Measurements from ENCODE around the gene ATP5F1B.

Gene ATP5F1B

DNA sequence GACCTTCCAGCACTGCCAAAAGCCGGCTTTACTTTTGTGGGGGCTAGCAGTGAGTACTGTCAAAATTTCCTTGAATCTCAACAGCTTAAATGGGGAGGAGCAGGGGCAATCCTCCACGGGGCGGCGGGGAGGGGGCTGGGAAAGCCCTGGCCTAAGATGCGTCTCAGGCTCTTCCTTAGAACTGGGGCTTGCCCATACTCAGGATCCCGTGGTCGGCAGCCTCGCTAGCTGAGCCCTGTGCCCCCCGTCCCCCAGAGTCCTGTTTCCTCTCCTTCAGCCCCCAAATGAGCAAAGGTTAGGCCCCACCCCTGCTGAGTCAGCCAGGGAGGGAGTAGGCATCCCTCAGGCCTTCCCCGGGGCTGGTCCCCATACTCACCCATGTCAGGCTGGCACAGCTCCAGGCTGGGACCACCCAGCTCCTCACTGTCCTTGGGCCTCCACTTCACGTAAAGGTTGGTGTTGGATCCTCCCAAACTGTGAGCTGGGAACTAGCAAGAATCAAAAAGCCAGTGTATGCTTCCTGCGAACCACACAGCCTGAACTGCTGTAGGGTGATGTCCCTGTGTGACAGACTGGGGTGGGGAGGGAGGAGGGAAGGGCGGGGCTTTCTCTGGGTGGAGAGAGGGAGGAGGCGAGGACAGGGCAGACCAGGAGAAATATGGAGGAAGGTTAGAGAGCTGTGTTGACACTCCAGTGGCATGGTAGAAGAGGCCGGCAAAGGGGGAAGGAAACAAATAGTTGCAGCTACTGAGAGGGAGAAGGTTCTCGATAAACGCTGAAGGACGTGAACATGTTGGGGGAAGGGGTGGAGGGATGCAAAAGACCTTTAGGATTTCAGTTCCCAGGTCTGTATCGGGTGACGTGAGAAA, 9.7 kb downstream of the ATP5F1B start:
- DNase-seq = peak; percentile 93
- Mint-ChIP-seq H3K27ac (peak overlapping the region; percentile 97), H3K27me3 (no peaks in the 10 kb centered on the region), H3K9me3 (no peaks in the 10 kb centered on the region), H3K36me3 (peaks cover 42% of the 10 kb centered on the region), H3K4me1 (peaks cover 75% of the 10 kb centered on the region), H3K4me3 (peak overlapping the region; percentile 99)
- CTCF ChIA-PET = interaction anchor here (0.8 to 4.2 kb wide), 28 partner anchors 8 to 365 kb away, joined by 3 to 34 read pairs (median 6); partner anchors contain the start of genes ATP5F1B, NACA, PTGES3 and RBMS2

DNA sequence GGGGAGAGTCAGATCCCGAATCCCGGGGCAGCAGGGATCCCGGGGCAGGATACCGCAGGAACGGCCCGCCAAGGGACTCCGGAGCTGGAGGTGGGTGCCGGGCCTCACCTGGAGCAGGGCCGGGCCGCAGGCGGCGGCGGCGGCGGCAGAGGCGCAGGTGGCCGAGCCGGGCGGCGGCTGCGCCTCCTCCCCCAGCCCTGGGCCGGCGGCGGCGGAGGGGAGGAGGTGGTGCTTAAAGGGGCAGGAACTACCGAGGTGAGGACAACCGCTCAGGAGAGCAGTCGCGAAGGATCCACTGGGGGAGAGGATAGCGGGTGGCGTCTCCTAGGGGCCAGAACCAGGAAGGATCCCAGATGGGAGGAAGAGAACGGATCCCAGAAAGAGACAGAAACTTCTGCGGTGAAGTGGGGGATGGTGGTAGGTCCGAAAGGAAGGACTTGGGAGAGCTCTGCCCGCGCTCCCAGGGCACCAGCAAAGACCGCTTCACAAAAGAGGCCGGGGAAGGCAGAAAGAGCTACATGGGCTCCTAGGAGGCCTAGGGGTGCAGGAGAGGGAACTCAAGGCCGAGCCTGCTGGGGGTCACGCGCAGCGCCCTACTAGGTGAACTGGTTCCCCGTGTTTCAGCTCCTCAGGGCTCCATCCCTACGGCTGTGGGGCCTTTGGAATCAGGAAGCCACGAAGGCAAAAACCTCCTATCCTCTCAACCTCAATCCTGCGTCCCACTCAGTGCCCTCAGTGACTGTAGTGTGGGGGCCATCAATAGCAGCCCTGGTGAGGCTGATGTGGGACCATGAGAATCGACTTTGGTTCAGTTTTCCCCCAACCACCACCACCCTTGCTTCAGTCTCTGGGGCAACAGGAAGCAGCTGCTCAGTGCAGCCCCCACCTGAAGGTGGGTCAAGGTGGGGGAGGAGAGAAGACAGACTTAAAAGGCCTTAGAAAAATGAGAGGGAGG, 10.7 kb downstream of the ATP5F1B start:
- DNase-seq = peak; percentile 82
- H3K4me3 Mint-ChIP-seq = peak overlapping the region; percentile 99
- peak overlapping the region; percentile 97 for H3K27ac Mint-ChIP-seq
- CTCF ChIA-PET = interaction anchor here (0.8 to 4.2 kb wide), 12 partner anchors 9 to 121 kb away, joined by 3 to 34 read pairs (median 8); partner anchors contain the start of genes ATP5F1B and NACA
- H3K4me1 Mint-ChIP-seq = peaks cover 80% of the 10 kb centered on the region
- H3K9me3 Mint-ChIP-seq = no peaks in the 10 kb centered on the region
- no peaks in the 10 kb centered on the region for H3K27me3 Mint-ChIP-seq
- H3K36me3 Mint-ChIP-seq = peaks cover 40% of the 10 kb centered on the region

DNA sequence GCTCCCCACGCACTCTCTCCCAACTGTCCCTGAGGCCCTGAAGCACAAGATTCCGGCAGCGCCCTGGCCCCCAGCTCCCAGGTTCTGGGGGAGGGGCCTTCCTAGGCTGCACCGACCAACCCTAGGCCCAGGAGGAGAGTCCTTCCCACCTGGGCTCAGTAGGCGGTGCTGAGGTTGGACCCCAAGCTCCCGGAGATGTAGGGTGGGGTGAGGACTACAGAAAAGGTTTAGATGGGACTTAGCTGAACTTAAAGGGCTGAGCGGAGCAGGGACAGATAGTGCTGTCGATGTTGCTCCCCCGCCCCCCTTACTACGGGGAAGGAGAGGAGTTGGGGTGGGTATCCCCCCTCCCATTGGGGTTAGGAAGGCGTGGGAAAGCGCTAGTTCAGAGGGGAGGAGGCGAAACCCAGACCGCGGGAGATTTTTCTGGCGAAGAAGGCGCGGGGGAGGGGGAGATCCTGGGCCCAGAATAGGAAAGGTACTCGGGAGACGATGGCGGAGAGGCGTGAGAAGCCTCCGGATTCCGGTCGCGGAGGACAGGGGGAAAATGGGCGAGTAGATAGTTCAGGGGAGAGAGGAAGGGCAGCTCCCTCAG, 11.4 kb downstream of the ATP5F1B start:
- CTCF ChIA-PET = interaction anchor here (1.3 to 4.2 kb wide), 5 partner anchors 12 to 121 kb away, joined by 3 to 34 read pairs (median 5); no protein-coding TSS in a partner anchor
- peak; percentile 49 for DNase-seq
- H3K36me3 Mint-ChIP-seq = peaks cover 36% of the 10 kb centered on the region

DNA sequence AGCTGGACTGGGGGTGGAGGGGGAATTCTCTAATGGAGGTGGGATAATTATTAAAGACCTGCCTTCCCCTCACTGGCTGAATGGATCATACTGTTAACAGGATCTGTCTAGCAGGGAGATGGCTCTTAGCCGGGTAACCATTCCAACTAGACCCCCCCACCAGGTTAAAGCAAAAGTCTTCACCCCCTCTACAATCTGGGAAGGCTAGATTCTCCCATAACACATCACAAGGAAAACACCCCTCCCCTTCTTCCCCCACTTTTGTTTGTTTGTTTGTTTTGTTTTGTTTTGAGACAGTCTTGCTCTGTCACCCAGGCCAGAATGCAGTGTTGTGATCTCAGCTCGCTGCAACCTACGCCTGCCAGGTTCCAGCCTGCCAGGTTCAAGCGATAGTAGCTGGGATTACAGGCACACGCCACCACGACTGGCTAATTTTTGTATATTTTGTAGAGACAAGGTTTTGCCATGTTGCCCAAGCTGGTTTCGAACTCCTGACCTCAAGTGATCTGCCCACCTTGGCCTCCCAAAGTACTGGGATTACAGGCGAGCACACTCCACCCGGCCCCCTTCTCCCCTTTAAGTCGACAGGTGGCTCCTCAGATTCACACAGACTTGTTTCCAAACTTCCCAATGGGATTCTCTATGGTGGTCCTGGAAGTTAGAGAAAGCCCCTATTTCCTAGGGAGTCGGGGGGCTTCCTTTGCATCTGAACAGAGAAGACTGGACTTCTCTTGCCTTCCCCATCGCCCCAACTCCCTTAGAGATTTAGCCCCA, 12.1 kb downstream of the ATP5F1B start:
- H3K36me3 Mint-ChIP-seq = peaks cover 37% of the 10 kb centered on the region
- H3K4me3 Mint-ChIP-seq = peak overlapping the region; percentile 99
- CTCF ChIA-PET = interaction anchor here (0.6 to 4.2 kb wide), 7 partner anchors 11 to 448 kb away, joined by 3 to 34 read pairs (median 3); partner anchors contain the start of gene ATP5F1B
- peak overlapping the region; percentile 91 for H3K27ac Mint-ChIP-seq
- no peak for DNase-seq
- no peaks in the 10 kb centered on the region for H3K9me3 Mint-ChIP-seq
- H3K27me3 Mint-ChIP-seq = no peaks in the 10 kb centered on the region
- H3K4me1 Mint-ChIP-seq = peaks cover 74% of the 10 kb centered on the region

More for the DNA sequence above, 11.4 kb downstream of the ATP5F1B start:
- Mint-ChIP-seq H3K9me3 (no peaks in the 10 kb centered on the region), H3K4me3 (peak overlapping the region; percentile 99), H3K27ac (peak overlapping the region; percentile 91), H3K27me3 (no peaks in the 10 kb centered on the region), H3K4me1 (peaks cover 75% of the 10 kb centered on the region)

DNA sequence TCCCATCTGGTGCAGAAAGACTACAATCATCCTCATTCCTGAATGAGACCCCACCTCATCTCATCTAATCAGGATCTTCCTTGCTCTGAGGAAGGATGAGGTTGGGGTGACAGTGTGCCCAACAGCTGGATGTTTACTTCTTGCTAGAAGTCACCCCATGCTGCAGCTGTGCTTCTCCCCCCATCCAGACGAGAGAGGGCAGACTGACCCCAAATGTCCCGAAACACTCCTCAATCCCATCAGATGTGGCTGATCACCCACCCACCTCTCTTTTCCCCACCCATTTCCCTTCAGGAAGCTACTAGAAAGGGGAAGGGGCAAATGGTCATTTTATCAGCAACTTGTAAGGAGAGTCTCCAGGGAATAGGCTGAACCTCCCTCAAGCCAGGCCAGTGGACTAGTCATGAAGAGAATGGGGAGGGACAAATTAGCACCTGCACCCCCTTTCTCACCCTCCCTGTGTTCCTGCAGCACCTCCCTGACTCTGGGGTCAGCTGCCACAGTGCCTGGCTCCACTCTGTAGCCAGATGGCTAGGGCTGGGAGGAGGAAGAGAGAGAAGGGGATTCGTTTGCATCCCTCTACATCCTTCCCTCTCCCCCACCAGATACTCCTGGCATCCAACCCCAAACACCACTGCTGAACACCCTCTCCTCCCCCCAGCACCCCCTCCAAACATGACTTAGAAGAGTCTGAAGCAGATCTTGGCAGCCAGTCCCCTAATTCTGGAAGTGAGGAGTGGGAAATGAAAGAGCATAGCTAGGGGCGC, 12.9 kb downstream of the ATP5F1B start:
- Mint-ChIP-seq H3K27me3 (no peaks in the 10 kb centered on the region), H3K4me1 (peaks cover 75% of the 10 kb centered on the region), H3K9me3 (no peaks in the 10 kb centered on the region), H3K27ac (peak overlapping the region; percentile 72), H3K36me3 (peaks cover 35% of the 10 kb centered on the region), H3K4me3 (peak overlapping the region; percentile 99)
- CTCF ChIA-PET = interaction anchor here (0.6 to 4.2 kb wide), 5 partner anchors 13 to 449 kb away, joined by 3 to 34 read pairs (median 3); partner anchors contain the start of gene ATP5F1B
- no peak for DNase-seq

DNA sequence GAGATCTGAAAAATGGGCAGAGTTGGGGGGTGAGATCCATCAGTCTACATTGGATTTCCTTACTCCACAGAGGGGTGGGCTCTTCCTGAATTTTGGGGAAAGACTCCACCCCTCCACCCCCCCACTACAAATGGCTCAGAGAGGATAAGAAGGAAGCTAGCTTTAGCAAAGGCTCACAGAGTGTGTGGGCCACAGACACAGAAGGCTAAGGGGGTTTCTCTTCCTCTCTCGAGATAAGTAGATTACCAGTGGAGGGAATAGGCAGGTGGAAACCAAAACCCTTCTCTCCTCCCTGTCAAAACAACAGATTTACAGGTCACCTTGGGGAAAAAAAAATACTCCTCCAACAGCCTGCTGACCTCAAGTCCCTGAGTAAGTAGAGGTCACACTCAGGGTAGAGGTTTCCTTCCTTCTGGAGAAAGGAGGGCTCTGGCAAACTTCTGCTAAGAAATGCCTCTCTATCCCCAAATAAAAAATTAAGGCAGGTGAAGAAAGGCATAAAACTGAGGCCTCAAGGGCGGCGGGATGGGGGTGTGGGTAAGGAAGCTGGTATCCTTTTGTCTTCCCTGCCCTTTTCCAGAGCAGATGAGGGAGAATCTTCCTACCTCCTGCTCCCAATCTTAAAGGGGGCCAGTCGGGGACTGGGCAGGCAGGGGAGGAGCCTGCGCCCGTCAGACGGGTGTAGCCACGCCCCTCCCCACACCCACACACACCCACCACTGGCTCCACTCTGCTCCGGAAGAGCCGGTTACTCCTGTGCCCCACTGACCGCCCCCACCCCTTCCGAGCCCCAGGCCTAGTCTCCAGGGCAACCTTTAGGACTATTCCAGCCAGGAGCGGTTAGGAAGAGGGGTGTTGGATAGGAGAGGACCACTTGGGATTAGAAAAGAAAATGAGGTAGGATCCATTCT, 13.7 kb downstream of the ATP5F1B start:
- Mint-ChIP-seq H3K27me3 (no peaks in the 10 kb centered on the region), H3K4me1 (peaks cover 70% of the 10 kb centered on the region), H3K9me3 (no peaks in the 10 kb centered on the region), H3K4me3 (peak overlapping the region; percentile 99), H3K27ac (peak overlapping the region; percentile 64), H3K36me3 (peaks cover 30% of the 10 kb centered on the region)
- peak; percentile 72 for DNase-seq
- CTCF ChIA-PET = no interaction called here

DNA sequence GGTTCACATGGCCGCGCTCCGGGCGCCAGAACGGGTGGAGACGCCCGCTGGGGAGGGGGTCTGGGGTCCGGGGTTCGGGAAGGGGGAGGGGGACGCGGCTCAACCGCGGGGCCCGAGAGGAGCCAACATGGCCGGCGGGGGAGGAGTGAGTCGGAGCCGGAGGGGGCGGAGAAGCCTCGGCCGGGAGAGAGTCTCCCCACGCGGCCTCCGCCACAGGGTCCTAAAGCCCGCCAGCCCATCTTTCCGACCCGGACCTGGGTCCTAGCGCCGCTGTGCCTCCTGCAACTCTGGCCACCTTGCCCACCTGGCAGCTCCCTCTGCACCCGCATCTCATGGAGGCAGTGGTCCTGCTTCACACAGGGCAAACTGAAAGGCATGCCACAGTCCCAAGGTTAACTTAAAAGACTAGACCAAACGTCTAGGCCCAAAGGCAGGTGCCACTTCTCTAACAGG, 15.6 kb downstream of the ATP5F1B start, which contains the start of gene BAZ2A:
Gene BAZ2A (minus strand): TSS at position 147 of the 453 bp plus-strand sequence. CDS start 12,796 bp downstream, outside the sequence.
- Mint-ChIP-seq H3K27me3 (no peaks in the 10 kb centered on the region), H3K27ac (peak within 1 kb of the TSS; percentile 93), H3K36me3 (peaks cover 38% of the 10 kb centered on the region), H3K9me3 (no peaks in the 10 kb centered on the region), H3K4me1 (peaks cover 75% of the 10 kb centered on the region), H3K4me3 (peak within 1 kb of the TSS; percentile 84)
- CTCF ChIA-PET = interaction anchor here (2.1 kb wide), 1 partner anchor 117 kb away, joined by 11 read pairs; no protein-coding TSS in a partner anchor
- DNase-seq = peak; percentile 93

DNA sequence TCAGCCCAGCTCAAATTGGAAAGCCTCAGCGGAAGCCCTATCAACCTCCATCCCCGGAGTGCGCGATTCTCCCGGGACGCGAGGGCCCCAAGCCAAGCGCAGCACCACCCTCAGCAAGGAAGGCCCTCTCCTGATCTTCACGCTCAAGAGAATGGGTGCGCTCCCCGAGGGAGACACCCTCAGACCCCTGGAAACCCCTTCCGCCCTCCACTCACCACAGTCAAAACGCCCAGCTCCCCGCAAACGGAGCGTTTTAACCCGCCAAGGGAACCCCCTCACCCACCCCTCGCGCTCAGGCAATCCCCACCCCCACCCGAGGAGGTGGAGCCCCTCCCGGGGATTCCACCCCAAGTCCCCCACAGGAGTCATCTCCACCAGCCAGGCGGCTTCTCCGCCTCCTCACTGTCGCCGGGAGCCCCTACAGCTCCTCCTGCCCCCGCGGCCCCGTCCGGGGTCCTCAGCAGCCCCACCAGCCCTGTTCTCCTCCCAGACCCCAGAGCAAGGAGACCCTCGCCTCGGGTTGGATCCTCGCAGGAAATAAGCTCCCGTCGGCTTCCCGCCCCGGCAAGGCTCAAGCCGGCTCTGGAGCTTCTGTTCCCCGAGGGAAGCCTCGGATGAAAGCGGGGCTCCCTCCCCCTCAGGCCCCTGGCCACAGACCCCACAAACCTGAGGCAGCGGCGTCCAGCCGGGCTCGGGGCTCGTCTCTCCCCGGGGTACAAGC, 16.2 kb downstream of the ATP5F1B start:
- H3K4me1 Mint-ChIP-seq = peaks cover 74% of the 10 kb centered on the region
- CTCF ChIA-PET = interaction anchor here (0.9 to 2.1 kb wide), 7 partner anchors 12 to 116 kb away, joined by 3 to 11 read pairs (median 5); partner anchors contain the start of gene ATP5F1B
- H3K36me3 Mint-ChIP-seq = peaks cover 39% of the 10 kb centered on the region
- DNase-seq = peak; percentile 65
- H3K27me3 Mint-ChIP-seq = no peaks in the 10 kb centered on the region
- no peaks in the 10 kb centered on the region for H3K9me3 Mint-ChIP-seq
- peak overlapping the region; percentile 93 for H3K27ac Mint-ChIP-seq
- H3K4me3 Mint-ChIP-seq = peak overlapping the region; percentile 84

DNA sequence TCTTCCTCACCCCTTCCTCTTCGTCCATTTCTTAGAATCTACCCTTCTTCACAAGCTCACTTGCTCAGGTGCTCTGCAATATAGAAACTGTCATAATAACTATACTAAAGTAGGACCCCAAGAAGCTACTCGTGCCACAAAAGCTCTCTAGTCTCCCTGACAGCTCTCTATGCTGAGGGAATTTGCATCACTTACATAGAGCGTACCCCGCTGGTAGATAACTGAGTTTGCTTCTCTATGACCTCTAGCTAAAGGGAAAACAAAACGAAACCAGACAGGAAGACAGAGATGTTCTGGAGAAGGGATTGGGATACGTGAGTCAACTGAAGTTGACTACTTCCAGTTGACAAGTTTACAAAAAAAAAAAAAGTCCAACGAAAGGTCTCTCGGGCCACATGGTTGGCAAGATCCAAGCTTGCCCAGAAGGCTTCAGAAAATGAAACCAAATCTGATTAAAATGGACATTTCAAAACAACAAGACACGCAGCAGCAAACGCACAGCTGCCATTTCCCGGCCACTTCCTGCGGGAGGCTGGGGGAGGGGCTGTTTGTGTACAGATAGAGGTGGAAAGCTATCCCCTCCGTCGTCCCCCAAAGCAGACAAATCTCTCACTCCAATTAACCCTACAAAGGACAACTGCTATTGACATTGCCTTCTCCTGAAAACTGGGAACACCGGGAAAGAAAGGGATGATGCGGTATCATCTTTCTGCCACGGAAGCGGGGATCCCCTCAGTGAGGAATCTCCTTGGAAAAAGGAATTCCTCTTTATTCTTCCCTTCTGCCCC, 16.9 kb downstream of the ATP5F1B start:
- H3K4me3 Mint-ChIP-seq = peak overlapping the region; percentile 84
- peak overlapping the region; percentile 93 for H3K27ac Mint-ChIP-seq
- H3K36me3 Mint-ChIP-seq = peaks cover 37% of the 10 kb centered on the region
- CTCF ChIA-PET = interaction anchor here (0.9 to 2.1 kb wide), 11 partner anchors 8 to 116 kb away, joined by 3 to 19 read pairs (median 5); partner anchors contain the start of gene ATP5F1B
- H3K4me1 Mint-ChIP-seq = peaks cover 74% of the 10 kb centered on the region
- H3K9me3 Mint-ChIP-seq = no peaks in the 10 kb centered on the region
- no peaks in the 10 kb centered on the region for H3K27me3 Mint-ChIP-seq
- DNase-seq = peak; percentile 85

DNA sequence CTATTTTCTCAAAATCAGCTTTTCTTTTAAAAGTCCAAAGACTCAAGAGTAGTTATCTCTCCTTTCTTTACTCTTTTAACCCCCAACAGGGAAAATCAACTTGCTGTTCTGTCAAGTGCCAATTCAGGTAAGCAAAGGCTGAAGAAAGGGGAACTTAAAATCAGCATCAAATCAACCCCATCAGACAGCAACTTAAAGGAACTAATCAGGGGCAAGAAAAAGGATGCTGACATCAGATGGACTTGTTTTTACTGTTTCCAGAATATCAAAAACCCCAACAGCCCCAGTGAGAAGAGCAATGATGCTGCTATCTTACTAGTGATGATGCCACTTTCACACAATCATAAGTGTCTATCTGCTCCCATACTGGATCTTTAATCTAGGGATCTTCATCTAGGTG, 19.1 kb downstream of the ATP5F1B start:
- no peak overlapping the region for H3K27ac Mint-ChIP-seq
- CTCF ChIA-PET = interaction anchor here (0.6 to 0.8 kb wide), 2 partner anchors 9 to 157 kb away, joined by 3 to 5 read pairs; no protein-coding TSS in a partner anchor
- no peaks in the 10 kb centered on the region for H3K27me3 Mint-ChIP-seq
- H3K4me3 Mint-ChIP-seq = no peak overlapping the region
- peaks cover 62% of the 10 kb centered on the region for H3K4me1 Mint-ChIP-seq
- no peaks in the 10 kb centered on the region for H3K9me3 Mint-ChIP-seq
- peaks cover 44% of the 10 kb centered on the region for H3K36me3 Mint-ChIP-seq
- DNase-seq = no peak
